IMR-90 (cell line): Measurements from ENCODE around the gene PRICKLE2.

ENCODE experiments used
- CTCF ChIP-seq: conservative IDR thresholded peaks from 2 replicates; pipeline ENCODE4 v1.5.1; 2012; ENCODE audit warnings: mild to moderate bottlenecking, low read depth, low read length, improper control_type of control experiment
- MAZ ChIP-seq: IDR thresholded peaks from 2 replicates; pipeline ENCODE4 v1.6.1; 2012; ENCODE audit warnings: low read depth, mild to moderate bottlenecking, low read length, improper control_type of control experiment, moderate library complexity, borderline replicate concordance
- MXI1 ChIP-seq: IDR thresholded peaks from 2 replicates; pipeline ENCODE4 v1.6.1; 2012; ENCODE audit warnings: low read depth, mild to moderate bottlenecking, low read length, moderate library complexity, borderline replicate concordance
- POLR2A ChIP-seq: IDR thresholded peaks from 2 replicates; pipeline ENCODE4 v1.6.1; 2012; ENCODE audit warnings: mild to moderate bottlenecking, low read depth, low read length
- SMC3 ChIP-seq: fragments of 150-350 bp; IDR thresholded peaks from 2 replicates; pipeline ENCODE4 v1.6.1; 2016; ENCODE audit warnings: low read depth, mild to moderate bottlenecking, antibody characterized with exemption, low read length, moderate library complexity

GRCh38 chr3:64242435-64242834, 17.2 kb upstream of the PRICKLE2 start:
- no peak for TF ChIP-seq CTCF
- TF ChIP-seq MXI1 = no peak
- TF ChIP-seq POLR2A = no peak
- no peak for TF ChIP-seq SMC3
- TF ChIP-seq MAZ = no peak
